Measurements from ENCODE around the gene KBTBD13.

- TF ChIP-seq, protein P1, sequence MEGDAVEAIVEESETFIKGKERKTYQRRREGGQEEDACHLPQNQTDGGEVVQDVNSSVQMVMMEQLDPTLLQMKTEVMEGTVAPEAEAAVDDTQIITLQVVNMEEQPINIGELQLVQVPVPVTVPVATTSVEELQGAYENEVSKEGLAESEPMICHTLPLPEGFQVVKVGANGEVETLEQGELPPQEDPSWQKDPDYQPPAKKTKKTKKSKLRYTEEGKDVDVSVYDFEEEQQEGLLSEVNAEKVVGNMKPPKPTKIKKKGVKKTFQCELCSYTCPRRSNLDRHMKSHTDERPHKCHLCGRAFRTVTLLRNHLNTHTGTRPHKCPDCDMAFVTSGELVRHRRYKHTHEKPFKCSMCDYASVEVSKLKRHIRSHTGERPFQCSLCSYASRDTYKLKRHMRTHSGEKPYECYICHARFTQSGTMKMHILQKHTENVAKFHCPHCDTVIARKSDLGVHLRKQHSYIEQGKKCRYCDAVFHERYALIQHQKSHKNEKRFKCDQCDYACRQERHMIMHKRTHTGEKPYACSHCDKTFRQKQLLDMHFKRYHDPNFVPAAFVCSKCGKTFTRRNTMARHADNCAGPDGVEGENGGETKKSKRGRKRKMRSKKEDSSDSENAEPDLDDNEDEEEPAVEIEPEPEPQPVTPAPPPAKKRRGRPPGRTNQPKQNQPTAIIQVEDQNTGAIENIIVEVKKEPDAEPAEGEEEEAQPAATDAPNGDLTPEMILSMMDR (IDR thresholded peaks at IDR 0.05), result no peak
- TF ChIP-seq POLR2AphosphoS5 (IDR thresholded peaks at IDR 0.05), result no peak
- TF ChIP-seq POLR2A (IDR thresholded peaks at IDR 0.05), result no peak
- no peak for TF ChIP-seq EP300 (IDR thresholded peaks at IDR 0.05)
These were observed 39.2 kb upstream of the KBTBD13 start for GRCh38 chr15:65037309-65037708.
